ENCODE data around the gene HOXC10.

The HOXC10 gene

GRCh38 chr12:53950789-53951576 lies 34.0 kb upstream of the HOXC10 start:
- DNase-seq (ENCODE audit: low read depth in 3 of 3): no peak

DNA sequence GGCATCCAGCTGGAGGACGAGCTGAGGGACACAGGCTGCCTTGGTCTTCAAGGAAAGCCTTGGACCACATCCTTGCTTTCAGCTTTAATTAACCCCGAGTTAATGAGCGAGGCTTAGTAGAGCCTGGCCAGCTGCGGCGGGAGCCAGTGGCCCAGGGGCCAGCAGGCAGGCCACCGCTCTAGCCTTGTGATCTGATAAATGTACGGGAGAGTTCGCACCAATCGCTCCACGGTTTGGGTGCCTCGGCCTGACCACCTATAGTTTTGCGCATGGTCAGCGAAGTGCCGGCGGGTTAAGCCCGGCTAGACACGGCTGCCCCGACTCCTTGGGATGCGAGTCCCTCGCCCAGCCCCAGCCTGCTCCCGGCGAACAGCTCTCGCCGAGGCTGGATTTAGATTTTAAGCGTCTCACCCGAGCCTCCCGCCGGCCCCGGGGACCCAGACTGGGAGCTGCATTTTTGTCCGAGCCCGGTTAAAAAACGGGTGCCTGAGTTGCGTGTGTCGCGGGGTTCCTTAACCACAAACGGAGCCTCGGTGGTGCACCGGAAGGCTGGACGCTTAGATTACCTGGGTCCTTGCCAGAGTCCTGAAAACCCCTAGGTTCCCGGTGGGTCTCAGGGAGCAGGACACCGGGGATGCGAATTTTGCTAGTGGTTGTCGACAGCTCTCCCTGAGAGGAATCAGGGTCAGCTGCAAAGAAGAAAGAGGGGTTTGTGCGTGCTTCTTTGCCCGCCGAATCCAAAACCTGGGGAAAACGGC lies 33.2 kb upstream of the HOXC10 start:
- no peak for DNase-seq (ENCODE audit: low read depth in 3 of 3)

- no peak for DNase-seq (ENCODE audit: low read depth in 3 of 3)
These were observed 32.6 kb upstream of the HOXC10 start for GRCh38 chr12:53952335-53952694.

GRCh38 chr12:53952871-53953734 lies 31.8 kb upstream of the HOXC10 start:
- DNase-seq (ENCODE audit: low read depth in 3 of 3): no peak

GRCh38 chr12:53953831-53954693 lies 30.9 kb upstream of the HOXC10 start:
- DNase-seq (ENCODE audit: low read depth in 3 of 3): no peak

DNA sequence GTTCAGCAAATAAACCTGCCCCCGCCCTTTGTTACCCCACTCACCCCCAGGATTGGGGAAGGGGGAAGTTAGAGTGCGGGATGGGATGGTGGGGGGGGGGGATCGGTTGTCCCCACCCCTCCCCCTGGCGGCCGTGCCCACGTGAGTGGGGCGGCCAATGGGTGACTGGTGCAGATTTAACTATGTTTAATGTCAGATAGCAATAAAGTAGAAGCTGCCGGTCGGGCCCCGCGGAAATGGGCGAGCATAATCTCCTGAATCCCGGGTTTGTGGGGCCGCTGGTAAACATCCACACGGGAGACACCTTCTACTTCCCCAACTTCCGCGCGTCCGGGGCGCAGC lies 30.3 kb upstream of the HOXC10 start, which contains the start of gene HOXC12:
Gene HOXC12 (plus strand): TSS at position 210 of the 342 bp plus-strand sequence. CDS start 27 bp downstream, at position 237.
- DNase-seq (ENCODE audit: low read depth in 3 of 3): no peak

DNA sequence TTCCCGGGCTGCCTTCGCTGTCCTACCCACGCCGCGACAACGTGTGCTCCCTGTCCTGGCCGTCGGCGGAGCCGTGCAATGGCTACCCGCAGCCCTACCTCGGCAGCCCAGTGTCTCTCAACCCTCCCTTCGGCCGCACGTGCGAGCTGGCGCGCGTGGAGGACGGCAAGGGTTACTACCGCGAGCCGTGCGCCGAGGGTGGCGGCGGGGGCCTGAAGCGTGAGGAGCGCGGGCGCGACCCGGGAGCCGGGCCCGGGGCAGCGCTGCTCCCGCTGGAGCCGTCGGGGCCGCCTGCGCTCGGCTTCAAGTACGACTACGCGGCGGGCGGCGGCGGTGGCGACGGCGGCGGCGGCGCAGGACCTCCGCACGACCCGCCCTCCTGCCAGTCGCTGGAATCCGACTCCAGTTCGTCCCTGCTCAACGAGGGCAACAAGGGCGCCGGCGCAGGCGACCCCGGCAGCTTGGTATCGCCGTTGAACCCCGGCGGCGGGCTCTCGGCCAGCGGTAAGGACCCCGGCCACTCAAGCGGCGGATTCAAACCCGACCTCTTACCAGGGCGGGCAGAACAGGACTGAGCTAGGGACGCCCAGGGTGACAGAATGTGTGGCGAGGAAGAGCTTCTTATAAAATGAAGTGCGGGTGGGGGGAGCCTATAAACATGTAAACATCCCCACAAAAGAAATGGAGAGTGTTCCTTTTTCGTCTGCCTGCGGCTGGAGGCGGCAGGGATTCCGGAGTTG lies 29.7 kb upstream of the HOXC10 start:
- DNase-seq (ENCODE audit: low read depth in 3 of 3): no peak

DNA sequence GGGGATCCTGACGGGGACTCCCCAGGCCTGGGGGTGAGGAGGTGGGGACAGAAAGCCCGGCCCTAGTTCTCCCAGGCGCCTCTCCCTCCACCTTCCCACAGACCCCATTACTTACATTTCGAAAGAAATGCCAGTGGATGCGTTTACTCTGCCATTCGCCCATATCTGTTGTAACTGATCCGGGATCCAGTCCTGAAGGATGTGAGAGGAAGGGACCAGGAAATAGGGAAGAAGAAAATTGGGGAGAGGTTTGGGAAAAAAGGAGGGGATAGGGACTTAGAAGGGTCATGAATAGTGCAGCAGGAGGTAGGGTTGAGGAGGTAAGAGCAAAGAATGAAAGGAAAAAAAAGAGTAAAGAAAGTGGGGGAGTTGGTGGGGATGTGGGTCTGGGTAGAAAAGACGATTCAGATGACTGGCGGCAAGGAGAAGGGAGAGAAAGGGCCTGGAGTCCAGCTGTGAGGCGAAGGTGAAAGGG lies 29.1 kb upstream of the HOXC10 start:
- no peak for DNase-seq (ENCODE audit: low read depth in 3 of 3)

DNA sequence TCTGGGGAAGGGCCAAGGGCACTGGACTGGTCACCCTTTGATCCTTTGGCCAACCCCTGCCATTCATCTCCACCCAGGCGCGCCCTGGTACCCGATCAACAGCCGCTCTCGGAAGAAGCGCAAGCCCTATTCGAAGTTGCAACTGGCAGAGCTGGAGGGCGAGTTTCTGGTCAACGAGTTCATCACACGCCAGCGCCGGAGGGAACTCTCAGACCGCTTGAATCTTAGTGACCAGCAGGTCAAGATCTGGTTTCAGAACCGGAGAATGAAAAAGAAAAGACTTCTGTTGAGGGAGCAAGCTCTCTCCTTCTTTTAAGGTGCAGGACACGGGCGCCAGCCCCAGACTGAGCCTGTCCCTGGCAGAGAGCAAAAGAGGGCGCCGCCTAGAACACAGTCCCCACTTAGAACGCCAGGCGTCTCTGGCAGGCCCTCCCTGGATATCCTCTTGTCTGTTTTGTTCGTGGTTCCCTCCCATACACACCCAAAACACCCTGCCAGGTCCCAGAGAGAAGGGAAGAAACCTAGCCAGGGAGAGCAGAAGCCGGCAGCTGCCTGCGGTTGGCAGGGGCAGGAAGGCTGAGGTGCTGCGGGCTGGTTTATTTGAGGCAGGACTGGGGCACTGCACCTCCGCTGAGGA lies 28.6 kb upstream of the HOXC10 start:
- DNase-seq (ENCODE audit: low read depth in 3 of 3): no peak

- DNase-seq (ENCODE audit: low read depth in 3 of 3): no peak
These were observed 27.9 kb upstream of the HOXC10 start for GRCh38 chr12:53956914-53957536.

- no peak for DNase-seq (ENCODE audit: low read depth in 3 of 3)
These were observed 26.8 kb upstream of the HOXC10 start for GRCh38 chr12:53958128-53958527.

- no peak for DNase-seq (ENCODE audit: low read depth in 3 of 3)
These were observed 25.6 kb upstream of the HOXC10 start for GRCh38 chr12:53959314-53959713.

GRCh38 chr12:53960187-53961024 lies 24.5 kb upstream of the HOXC10 start:
- DNase-seq (ENCODE audit: low read depth in 3 of 3): no peak

DNA sequence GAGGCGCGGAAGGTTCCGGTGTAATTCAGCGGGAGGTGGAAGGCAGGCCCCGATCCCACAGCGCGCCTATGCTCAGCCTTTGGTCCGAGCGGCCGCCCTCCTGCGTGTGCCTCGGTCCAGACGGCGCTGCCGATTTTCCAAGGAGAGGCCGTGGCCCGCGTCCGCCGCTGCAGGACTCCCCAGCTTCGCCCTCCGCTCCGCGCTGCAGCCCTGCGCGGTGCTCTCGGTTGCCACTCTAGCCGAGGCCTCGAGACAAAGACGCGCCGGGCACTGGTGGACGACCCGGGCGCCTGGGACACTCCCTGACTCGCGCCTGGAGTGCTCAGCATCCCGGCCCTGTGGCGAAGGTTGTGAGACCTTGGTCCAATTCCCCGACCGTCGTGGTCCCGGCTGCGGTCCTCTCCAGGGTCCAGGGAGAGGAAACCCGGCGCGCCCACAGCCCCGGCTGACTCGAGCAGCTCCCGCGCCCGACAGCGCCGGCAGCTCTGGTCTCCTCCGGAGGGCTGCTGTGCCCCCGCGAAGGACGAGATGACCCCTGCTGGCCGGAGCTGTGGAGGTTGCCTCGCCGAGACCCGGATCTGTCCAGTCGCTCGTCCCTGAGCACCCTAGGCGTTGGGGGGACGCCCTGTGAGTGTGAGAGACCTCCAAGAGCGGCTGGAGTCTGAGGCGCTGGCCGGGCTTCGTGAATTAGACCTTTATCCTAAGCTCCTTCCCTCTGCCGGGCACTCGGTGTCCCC lies 23.8 kb upstream of the HOXC10 start:
- DNase-seq (ENCODE audit: low read depth in 3 of 3): no peak

GRCh38 chr12:53963005-53963404 lies 21.9 kb upstream of the HOXC10 start:
- no peak for DNase-seq (ENCODE audit: low read depth in 3 of 3)

DNA sequence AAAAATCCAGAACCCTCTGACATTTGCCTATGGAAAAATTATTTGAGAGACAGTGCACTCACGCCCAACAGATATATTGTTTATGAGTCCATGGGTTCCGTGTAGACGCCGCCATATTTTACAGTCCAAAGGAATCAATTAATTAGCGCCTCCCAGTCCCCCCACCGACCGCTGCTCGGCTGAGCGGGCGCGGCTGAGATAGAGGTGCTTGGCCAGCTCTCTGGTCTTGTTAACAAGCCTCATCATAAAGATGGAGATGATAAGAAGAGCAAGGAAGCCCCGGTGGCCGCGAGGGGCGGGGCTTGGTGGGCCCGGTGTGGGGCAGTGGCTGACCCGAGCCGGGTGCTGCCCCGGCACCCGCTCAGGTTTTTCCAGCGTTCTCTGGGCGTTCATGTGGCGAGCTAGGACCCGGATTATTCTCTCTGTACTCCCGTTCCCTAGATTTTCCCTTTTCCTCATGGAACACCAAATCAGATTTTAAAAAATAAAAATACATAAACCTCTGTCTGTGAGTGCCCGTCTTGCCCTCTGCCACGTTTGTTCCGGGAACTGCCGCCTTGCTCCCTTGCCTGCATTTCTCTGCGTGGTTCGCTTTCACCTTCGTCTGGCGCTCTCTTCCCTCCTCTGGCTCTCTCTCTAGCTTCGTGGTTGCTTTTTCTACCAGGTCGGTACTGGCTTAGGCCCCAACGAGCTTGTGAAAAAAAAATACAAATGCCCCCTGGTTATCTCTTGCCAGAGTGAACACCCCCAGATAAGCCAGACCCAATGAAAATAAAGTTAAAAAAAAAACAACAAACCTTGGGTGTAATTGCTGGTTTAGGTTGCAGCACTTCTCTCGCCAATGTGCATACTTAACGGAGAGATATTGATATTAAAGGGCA lies 21.3 kb upstream of the HOXC10 start:
- no peak for DNase-seq (ENCODE audit: low read depth in 3 of 3)

GRCh38 chr12:53964315-53964713 lies 20.6 kb upstream of the HOXC10 start:
- no peak for DNase-seq (ENCODE audit: low read depth in 3 of 3)

All from stimulated activated CD4-positive, alpha-beta T cell treated with anti-CD3 and anti-CD28 coated beads, TNF-alpha, amount 100 ng/mL, for 4 hours (primary cell).